GM23338 (cell line): Measurements from ENCODE around the gene RAD51B. TPM values are rescaled to one million over a fixed set of nuclear protein-coding genes. Genes with fewer than 3 reads are reported as not detected.
A peak's percentile ranks its signal among the peaks of the same experiment; 100 is the strongest.

Source experiments
- ATAC-seq: fragments of 200-7000 bp; cut with Tn5 transposase; 3 replicates; pipeline ENCODE4 v1.9.1; 2020
- DNase-seq: peaks from one replicate; pipeline ENCODE4 v3.0.0-alpha.2; 2015; ENCODE audit warnings: low spot score
- H2AFZ ChIP-seq: fragments of 200-600 bp; sonication (generic); 2 replicates; pipeline ENCODE4 v1.8.0; 2016; ENCODE audit warnings: antibody characterized with exemption, mild to moderate bottlenecking, moderate library complexity
- H3F3A ChIP-seq: fragments of 200-600 bp; sonication (generic); replicated peaks from 2 replicates; pipeline ENCODE4 v1.8.0; 2017; ENCODE audit warnings: antibody characterized with exemption, mixed run types, low read depth
- H3K27ac ChIP-seq: fragments of 200-600 bp; sonication (generic); 2 replicates; pipeline ENCODE4 v1.6.1; 2016; ENCODE audit warnings: low read depth
- H3K27me3 ChIP-seq: fragments of 200-600 bp; sonication (generic); 2 replicates; pipeline ENCODE4 v1.8.0; 2016; ENCODE audit warnings: mild to moderate bottlenecking, mixed run types, moderate library complexity; ENCODE audit not compliant: insufficient read depth
- H3K36me3 ChIP-seq: fragments of 200-600 bp; sonication (generic); 2 replicates; pipeline ENCODE4 v1.8.0; 2016; ENCODE audit warnings: mild to moderate bottlenecking; ENCODE audit not compliant: insufficient read depth
- H3K4me1 ChIP-seq: fragments of 200-600 bp; sonication (generic); 2 replicates; pipeline ENCODE4 v1.8.0; 2016; ENCODE audit warnings: mild to moderate bottlenecking, moderate library complexity; ENCODE audit not compliant: insufficient read depth
- H3K4me2 ChIP-seq: fragments of 200-600 bp; sonication (generic); 2 replicates; pipeline ENCODE4 v1.7.1; 2017; ENCODE audit warnings: mixed run types
- H3K4me3 ChIP-seq: fragments of 200-600 bp; sonication (generic); 2 replicates; pipeline ENCODE4 v1.6.1; 2016; ENCODE audit warnings: mixed run types
- H3K79me2 ChIP-seq: fragments of 200-600 bp; sonication (generic); replicated peaks from 2 replicates; pipeline ENCODE4 v1.8.0; 2017; ENCODE audit warnings: mild to moderate bottlenecking; ENCODE audit not compliant: insufficient read depth
- H3K9me2 ChIP-seq: fragments of 200-600 bp; sonication (generic); 2 replicates; pipeline ENCODE4 v1.8.0; 2017; ENCODE audit not compliant: insufficient read depth
- H4K20me1 ChIP-seq: fragments of 200-600 bp; sonication (generic); replicated peaks from 2 replicates; pipeline ENCODE4 v1.8.0; 2017; ENCODE audit warnings: mild to moderate bottlenecking; ENCODE audit not compliant: insufficient read depth
- H3K27ac Mint-ChIP-seq: 2 replicates; pipeline ENCODE4 v1.8.0; 2020; ENCODE audit warnings: inconsistent platforms, mild to moderate bottlenecking, moderate library complexity, mixed read lengths
- H3K27me3 Mint-ChIP-seq: 3 replicates; pipeline ENCODE4 v1.8.0; 2022; ENCODE audit warnings: low read depth, mild to moderate bottlenecking, moderate library complexity, mixed read lengths, inconsistent platforms; ENCODE audit not compliant: insufficient read depth, poor library complexity
- H3K36me3 Mint-ChIP-seq: 3 replicates; pipeline ENCODE4 v1.8.0; 2021; ENCODE audit warnings: low read depth, mild to moderate bottlenecking, inconsistent platforms, moderate library complexity, mixed read lengths
- H3K4me1 Mint-ChIP-seq: 3 replicates; pipeline ENCODE4 v1.8.0; 2020; ENCODE audit warnings: mild to moderate bottlenecking, inconsistent platforms, mixed read lengths
- H3K4me3 Mint-ChIP-seq: 3 replicates; pipeline ENCODE4 v1.8.0; 2021; ENCODE audit warnings: moderate library complexity, mild to moderate bottlenecking, inconsistent platforms, mixed read lengths
- H3K9me3 Mint-ChIP-seq: 3 replicates; pipeline ENCODE4 v1.8.0; 2020; ENCODE audit warnings: moderate library complexity, mild to moderate bottlenecking, inconsistent platforms, mixed read lengths
- CTCF ChIP-seq, 2 experiments: fragments of 200-600 bp in 1 of 2; sonication (generic) in 1 of 2; conservative IDR thresholded peaks; 2 replicates each; pipeline versions ENCODE4 v1.5.1 to v1.6.1; 2016 to 2017; ENCODE audit warnings: antibody characterized with exemption in 2 of 2, low read depth in 2 of 2, mild to moderate bottlenecking in 2 of 2, moderate library complexity in 1 of 2
- EZH2 ChIP-seq: fragments of 200-600 bp; sonication (generic); IDR thresholded peaks from one replicate; pipeline ENCODE4 v1.8.0; 2017; ENCODE audit warnings: antibody characterized with exemption, mild to moderate bottlenecking, low read depth; ENCODE audit not compliant: unreplicated experiment
- EZH2phosphoT487 ChIP-seq: fragments of 200-600 bp; sonication (generic); IDR thresholded peaks from one replicate; pipeline ENCODE4 v1.8.1; 2018; ENCODE audit warnings: antibody characterized with exemption; ENCODE audit not compliant: unreplicated experiment
- REST ChIP-seq: IDR thresholded peaks from one replicate; pipeline ENCODE4 v1.6.1; 2018; ENCODE audit warnings: antibody characterized with exemption; ENCODE audit not compliant: unreplicated experiment
- ZNF114 ChIP-seq: fragments of 250-450 bp; sonication (Bioruptor Pico); IDR thresholded peaks from 2 replicates; pipeline ENCODE4 v1.5.0; 2020; ENCODE audit warnings: mild to moderate bottlenecking, moderate library complexity
- ZNF331 ChIP-seq: fragments of 250-450 bp; sonication (Bioruptor Pico); IDR thresholded peaks from 2 replicates; pipeline ENCODE4 v1.5.0; 2020; ENCODE audit warnings: low read depth, mild to moderate bottlenecking, moderate library complexity
- ZNF462 ChIP-seq: fragments of 250-450 bp; sonication (Bioruptor Pico); IDR thresholded peaks from 2 replicates; pipeline ENCODE4 v1.5.0; 2020; ENCODE audit warnings: mild to moderate bottlenecking, moderate library complexity
- polyA plus RNA-seq: library from polyadenylated mRNA; unstranded; fragments of >200 nt; fragmentation: Nextera tagmentation; extraction: Ambion mirVana; gene quantifications from 2 replicates; pipeline ENCODE4 v1.2.1, GENCODE V29; 2016
- total RNA-seq: library from RNA; depleted of rRNA; stranded (reverse); fragments of >200 nt; shearing (Covaris generic); gene quantifications from 2 replicates; pipeline ENCODE4 v1.2.3, GENCODE V29; 2014

The RAD51B gene
- total and polyA plus RNA-seq, 2 experiments from 2014 or later: 15.7 to 29.1 TPM

GRCh38 chr14:68248481-68249255 lies 429.1 kb downstream of the RAD51B start:
- DNase-seq (peak; percentile 79), ATAC-seq (peak; percentile 88)
- H3K79me2 ChIP-seq: no peaks in the 10 kb centered on the region
- no peaks in the 10 kb centered on the region for H3K27me3 ChIP-seq
- no peak overlapping the region for H3K4me3 Mint-ChIP-seq
- H3K4me3 ChIP-seq: no peak overlapping the region
- H3K9me2 ChIP-seq: no peaks in the 10 kb centered on the region
- TF ChIP-seq CTCF (conservative IDR thresholded peaks at IDR 0.05; ENCODE audit: low read depth in 2 of 2): peak; percentile 72 to 86
- no peak for TF ChIP-seq EZH2phosphoT487
- 0 out of 2 replicates have a peak overlapping the region, but pooled peaks have one; percentile 56 for H3K27ac Mint-ChIP-seq
- peaks cover 79% of the 10 kb centered on the region for H3K4me1 Mint-ChIP-seq
- peaks cover 65% of the 10 kb centered on the region for H3K4me1 ChIP-seq
- H3K27ac ChIP-seq: no peak overlapping the region
- H2AFZ ChIP-seq: no peak overlapping the region
- H3K4me2 ChIP-seq: no peak overlapping the region
- H3K9me3 Mint-ChIP-seq: no peaks in the 10 kb centered on the region
- H3F3A ChIP-seq: no peaks in the 10 kb centered on the region; the same call in 1 of the 2 replicates
- H3K27me3 Mint-ChIP-seq: no peaks in the 10 kb centered on the region
- no peaks in the 10 kb centered on the region for H3K36me3 Mint-ChIP-seq
- H3K36me3 ChIP-seq: no peaks in the 10 kb centered on the region
- no peaks in the 10 kb centered on the region for H4K20me1 ChIP-seq

GRCh38 chr14:68249661-68250451 lies 430.3 kb downstream of the RAD51B start:
- no peak overlapping the region for H3K4me3 Mint-ChIP-seq
- no peaks in the 10 kb centered on the region for H3K27me3 Mint-ChIP-seq
- peaks cover 81% of the 10 kb centered on the region for H3K4me1 Mint-ChIP-seq
- Histone ChIP-seq H3K27ac (no peak overlapping the region; the same call in 1 of the 2 replicates), H3K9me2 (no peaks in the 10 kb centered on the region), H3K27me3 (no peaks in the 10 kb centered on the region), H3K4me2 (no peak overlapping the region), H3K4me3 (no peak overlapping the region), H3K4me1 (peaks cover 77% of the 10 kb centered on the region), H3F3A (no peaks in the 10 kb centered on the region; the same call in 1 of the 2 replicates), H3K79me2 (no peaks in the 10 kb centered on the region), H4K20me1 (no peaks in the 10 kb centered on the region), H3K36me3 (no peaks in the 10 kb centered on the region), H2AFZ (no peak overlapping the region)
- H3K27ac Mint-ChIP-seq: peak overlapping the region; percentile 38; the same call in 1 of the 2 replicates
- no peaks in the 10 kb centered on the region for H3K36me3 Mint-ChIP-seq
- DNase-seq (no peak), ATAC-seq (no peak)
- no peaks in the 10 kb centered on the region for H3K9me3 Mint-ChIP-seq
- TF ChIP-seq ZNF114 (CRISPR knock-in tag) (no peak), EZH2phosphoT487 (no peak), REST (no peak), EZH2 (no peak), ZNF331 (CRISPR knock-in tag) (no peak), ZNF462 (no peak)
